ENCODE data around the gene PTDSS2.

DNA sequence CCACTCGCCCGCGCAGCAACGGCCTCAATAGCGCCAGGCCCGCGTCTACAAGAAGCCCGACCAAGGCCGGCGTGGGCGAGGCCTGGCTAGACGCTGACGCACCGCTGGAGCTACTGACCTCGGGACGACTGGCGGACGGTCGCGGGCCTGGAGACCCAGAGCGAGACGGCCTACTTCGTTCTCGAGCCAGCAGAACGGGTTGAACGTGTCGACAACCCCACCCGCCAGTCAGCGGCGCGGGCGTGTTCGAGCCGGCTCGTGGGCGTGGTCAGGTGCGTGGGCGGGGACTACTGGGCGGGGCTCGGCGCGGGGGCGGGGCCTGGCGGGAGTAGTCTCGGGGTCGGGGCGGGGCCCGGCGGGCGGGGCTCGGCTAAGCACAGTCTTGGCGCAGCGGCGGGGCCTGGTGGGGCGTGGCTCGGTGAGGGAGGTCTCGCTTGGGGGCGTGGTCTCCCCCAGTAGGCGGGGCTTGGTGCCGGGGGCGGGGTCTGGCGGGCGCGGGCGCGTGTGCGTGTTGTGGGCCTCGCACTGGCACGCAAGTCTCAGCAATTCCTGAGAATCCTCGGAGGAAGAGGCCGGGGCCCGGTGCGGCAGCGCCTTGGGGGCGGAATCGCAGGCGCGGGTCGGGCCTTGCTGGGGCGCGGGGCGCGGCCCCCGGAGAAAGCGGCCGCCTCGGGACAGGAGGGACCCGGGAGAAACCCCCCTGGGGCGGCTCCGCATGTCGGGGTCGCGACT lies 57.1 kb downstream of the PTDSS2 start, which contains the start of gene RNH1:
- TF ChIP-seq, protein P1, sequence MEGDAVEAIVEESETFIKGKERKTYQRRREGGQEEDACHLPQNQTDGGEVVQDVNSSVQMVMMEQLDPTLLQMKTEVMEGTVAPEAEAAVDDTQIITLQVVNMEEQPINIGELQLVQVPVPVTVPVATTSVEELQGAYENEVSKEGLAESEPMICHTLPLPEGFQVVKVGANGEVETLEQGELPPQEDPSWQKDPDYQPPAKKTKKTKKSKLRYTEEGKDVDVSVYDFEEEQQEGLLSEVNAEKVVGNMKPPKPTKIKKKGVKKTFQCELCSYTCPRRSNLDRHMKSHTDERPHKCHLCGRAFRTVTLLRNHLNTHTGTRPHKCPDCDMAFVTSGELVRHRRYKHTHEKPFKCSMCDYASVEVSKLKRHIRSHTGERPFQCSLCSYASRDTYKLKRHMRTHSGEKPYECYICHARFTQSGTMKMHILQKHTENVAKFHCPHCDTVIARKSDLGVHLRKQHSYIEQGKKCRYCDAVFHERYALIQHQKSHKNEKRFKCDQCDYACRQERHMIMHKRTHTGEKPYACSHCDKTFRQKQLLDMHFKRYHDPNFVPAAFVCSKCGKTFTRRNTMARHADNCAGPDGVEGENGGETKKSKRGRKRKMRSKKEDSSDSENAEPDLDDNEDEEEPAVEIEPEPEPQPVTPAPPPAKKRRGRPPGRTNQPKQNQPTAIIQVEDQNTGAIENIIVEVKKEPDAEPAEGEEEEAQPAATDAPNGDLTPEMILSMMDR (IDR thresholded peaks at IDR 0.05; ENCODE audit: low read length) = no peak
- TF ChIP-seq EZH2 (IDR thresholded peaks at IDR 0.05; ENCODE audit: borderline replicate concordance, low read length) = no peak
